Smooth muscle cell (in vitro differentiated cells): ENCODE results near the gene FZD8. TPM values are rescaled to one million over a fixed set of nuclear protein-coding genes. Genes with fewer than 3 reads are reported as not detected.

ENCODE experiments used
- DNase-seq: peaks from one replicate; lab custom pipeline; 2025; ENCODE audit not compliant: unreplicated experiment; lab: John Stamatoyannopoulos, UW
- H2AFZ ChIP-seq: fragments of 200-600 bp; sonication (generic); 2 replicates; pipeline ENCODE4 v1.6.0; 2016; ENCODE audit warnings: antibody characterized with exemption, low read depth, mild to moderate bottlenecking
- H3F3A ChIP-seq: fragments of 200-600 bp; sonication (generic); 2 replicates; pipeline ENCODE4 v1.6.0; 2017; ENCODE audit warnings: antibody characterized with exemption, low read depth
- H3K27ac ChIP-seq: fragments of 200-600 bp; sonication (generic); 2 replicates; pipeline ENCODE4 v1.5.1; 2016; ENCODE audit warnings: low read depth, mild to moderate bottlenecking
- H3K27me3 ChIP-seq: fragments of 200-600 bp; sonication (generic); 2 replicates; pipeline ENCODE4 v1.6.1; 2016; ENCODE audit warnings: low read depth, mild to moderate bottlenecking
- H3K36me3 ChIP-seq: fragments of 200-600 bp; sonication (generic); 2 replicates; pipeline ENCODE4 v1.5.1; 2016; ENCODE audit warnings: low read depth
- H3K4me1 ChIP-seq: fragments of 200-600 bp; sonication (generic); 2 replicates; pipeline ENCODE4 v1.5.1; 2016; ENCODE audit warnings: low read depth
- H3K4me2 ChIP-seq: fragments of 200-600 bp; sonication (generic); 2 replicates; pipeline ENCODE4 v1.6.0; 2016; ENCODE audit warnings: mild to moderate bottlenecking
- H3K4me3 ChIP-seq: fragments of 200-600 bp; sonication (generic); 2 replicates; pipeline ENCODE4 v1.5.1; 2016; ENCODE audit warnings: mild to moderate bottlenecking
- H3K79me2 ChIP-seq: fragments of 200-600 bp; sonication (generic); 2 replicates; pipeline ENCODE4 v1.6.0; 2016; ENCODE audit warnings: low read depth, mild to moderate bottlenecking
- H3K9ac ChIP-seq: fragments of 200-600 bp; sonication (generic); 2 replicates; pipeline ENCODE4 v1.6.0; 2016; ENCODE audit warnings: low read depth
- H3K9me3 ChIP-seq: fragments of 200-600 bp; sonication (generic); replicated peaks from 2 replicates; pipeline ENCODE4 v1.5.1; 2016; ENCODE audit warnings: low read depth
- H4K20me1 ChIP-seq: fragments of 200-600 bp; sonication (generic); 2 replicates; pipeline ENCODE4 v1.6.0; 2016; ENCODE audit warnings: low read depth
- WGBS: methylation state at CpG from one replicate; pipeline ENCODE4 v1.1.7; 2016; ENCODE audit warnings: low lambda C conversion rate; 5-methylcytosine and 5-hydroxymethylcytosine counted together
- polyA plus RNA-seq: library from polyadenylated mRNA; unstranded; fragments of >200 nt; fragmentation: Nextera tagmentation; extraction: Ambion mirVana; gene quantifications from 2 replicates; pipeline ENCODE4 v1.2.1, GENCODE V29; 2016
- total RNA-seq: library from RNA; depleted of rRNA; stranded (reverse); fragments of >200 nt; gene quantifications from 2 replicates; pipeline ENCODE4 v1.2.3, GENCODE V29; 2014
- TF ChIP-seq, protein P1 (sequence below): fragments of 200-600 bp; sonication (generic); IDR thresholded peaks from 2 replicates; pipeline ENCODE4 v1.5.1; 2017; ENCODE audit warnings: borderline replicate concordance, mild to moderate bottlenecking, antibody characterized with exemption; ENCODE audit not compliant: insufficient read depth, poor library complexity, severe bottlenecking

FZD8 gene
- total and polyA plus RNA-seq, 2 experiments from 2014 or later = 4.8 to 15.3 TPM

GRCh38 chr10:35607475-35608327 lies 34.4 kb downstream of the FZD8 start:
- TF ChIP-seq, protein P1, sequence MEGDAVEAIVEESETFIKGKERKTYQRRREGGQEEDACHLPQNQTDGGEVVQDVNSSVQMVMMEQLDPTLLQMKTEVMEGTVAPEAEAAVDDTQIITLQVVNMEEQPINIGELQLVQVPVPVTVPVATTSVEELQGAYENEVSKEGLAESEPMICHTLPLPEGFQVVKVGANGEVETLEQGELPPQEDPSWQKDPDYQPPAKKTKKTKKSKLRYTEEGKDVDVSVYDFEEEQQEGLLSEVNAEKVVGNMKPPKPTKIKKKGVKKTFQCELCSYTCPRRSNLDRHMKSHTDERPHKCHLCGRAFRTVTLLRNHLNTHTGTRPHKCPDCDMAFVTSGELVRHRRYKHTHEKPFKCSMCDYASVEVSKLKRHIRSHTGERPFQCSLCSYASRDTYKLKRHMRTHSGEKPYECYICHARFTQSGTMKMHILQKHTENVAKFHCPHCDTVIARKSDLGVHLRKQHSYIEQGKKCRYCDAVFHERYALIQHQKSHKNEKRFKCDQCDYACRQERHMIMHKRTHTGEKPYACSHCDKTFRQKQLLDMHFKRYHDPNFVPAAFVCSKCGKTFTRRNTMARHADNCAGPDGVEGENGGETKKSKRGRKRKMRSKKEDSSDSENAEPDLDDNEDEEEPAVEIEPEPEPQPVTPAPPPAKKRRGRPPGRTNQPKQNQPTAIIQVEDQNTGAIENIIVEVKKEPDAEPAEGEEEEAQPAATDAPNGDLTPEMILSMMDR = no peak
- Histone ChIP-seq H3K9ac (no peak overlapping the region), H3F3A (no peaks in the 10 kb centered on the region), H3K4me2 (no peak overlapping the region), H3K79me2 (no peaks in the 10 kb centered on the region), H3K27ac (no peak overlapping the region), H4K20me1 (no peaks in the 10 kb centered on the region), H3K27me3 (peaks cover 4% of the 10 kb centered on the region), H3K4me1 (no peaks in the 10 kb centered on the region), H3K36me3 (no peaks in the 10 kb centered on the region), H3K4me3 (no peak overlapping the region), H2AFZ (no peak overlapping the region), H3K9me3 (no peaks in the 10 kb centered on the region)
- 94% methylated on average over 50 of the region's 78 CpGs for WGBS
- no peak for DNase-seq

- no peak overlapping the region for H3K4me3 ChIP-seq
- H4K20me1 ChIP-seq = no peaks in the 10 kb centered on the region
- no peak overlapping the region for H3K9ac ChIP-seq
- H3F3A ChIP-seq = no peaks in the 10 kb centered on the region
- no peak for DNase-seq
- no peak overlapping the region for H3K4me2 ChIP-seq
- no peak overlapping the region for H3K27ac ChIP-seq
- TF ChIP-seq, protein P1 = no peak
- no peaks in the 10 kb centered on the region for H3K4me1 ChIP-seq
- 96% methylated on average over 6 of the region's 6 CpGs for WGBS
- H3K9me3 ChIP-seq = no peaks in the 10 kb centered on the region
- no peaks in the 10 kb centered on the region for H3K36me3 ChIP-seq
- no peaks in the 10 kb centered on the region for H3K79me2 ChIP-seq
- H3K27me3 ChIP-seq = no peaks in the 10 kb centered on the region
- no peak overlapping the region for H2AFZ ChIP-seq
These were observed 35.7 kb downstream of the FZD8 start for GRCh38 chr10:35606430-35606829.

DNA sequence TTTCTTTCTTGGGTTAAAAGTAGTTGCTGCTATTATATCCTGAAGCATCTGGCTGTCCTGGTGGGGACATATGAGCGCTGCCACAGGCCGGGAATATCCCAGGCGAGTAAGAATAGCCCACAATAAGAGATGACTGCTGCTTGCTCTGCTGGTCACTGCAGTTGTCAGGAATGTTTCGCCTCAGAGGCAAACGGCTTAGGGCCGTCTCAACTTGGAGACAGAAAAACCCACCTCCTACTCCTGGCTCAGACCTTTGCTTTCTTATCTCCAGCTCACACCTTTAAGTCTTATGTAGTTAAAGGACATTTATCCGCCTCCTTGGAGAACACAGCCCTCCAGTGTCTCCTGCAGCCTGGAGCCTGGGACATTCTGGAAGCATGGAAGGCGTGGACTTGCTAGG lies 36.9 kb downstream of the FZD8 start, which contains the start of gene GJD4:
Gene GJD4, plus strand, starts transcription at position 151 of the 400 bp plus-strand sequence. Its CDS starts 227 bp downstream, at position 378.
- DNase-seq = no peak
- Histone ChIP-seq H3K36me3 (no peaks in the 10 kb centered on the region), H3K4me2 (no peak within 1 kb of the TSS), H2AFZ (no peak within 1 kb of the TSS), H3K9me3 (no peaks in the 10 kb centered on the region), H3F3A (no peaks in the 10 kb centered on the region), H3K4me1 (no peaks in the 10 kb centered on the region), H4K20me1 (no peaks in the 10 kb centered on the region), H3K79me2 (no peaks in the 10 kb centered on the region), H3K9ac (no peak within 1 kb of the TSS), H3K4me3 (no peak within 1 kb of the TSS), H3K27me3 (no peaks in the 10 kb centered on the region), H3K27ac (no peak within 1 kb of the TSS)
- WGBS = 65% methylated on average over 8 of the region's 8 CpGs
- TF ChIP-seq, protein P1 = no peak
